ENCODE results near the gene CALY.

Gene CALY

DNA sequence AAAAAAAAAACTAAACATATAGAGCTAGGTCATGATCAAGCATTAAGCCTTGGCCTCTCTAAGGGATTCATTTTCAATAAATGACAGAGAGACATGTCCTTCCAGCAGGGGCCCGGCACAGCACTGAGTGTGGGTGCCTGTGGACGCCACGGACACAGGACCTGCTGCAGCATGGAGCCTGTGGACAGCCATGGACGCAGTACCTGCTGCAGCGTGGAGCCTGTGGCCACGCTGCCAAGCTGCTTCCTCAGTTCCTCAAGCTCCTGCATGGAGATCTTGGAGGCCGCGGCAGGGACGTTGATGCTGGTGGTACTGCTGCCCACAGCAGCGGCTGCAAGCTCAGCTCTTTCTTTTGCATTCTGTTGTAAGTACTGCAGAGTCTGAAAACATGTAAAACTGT, 37.5 kb downstream of the CALY start:
- no peak overlapping the region for H3K4me3 ChIP-seq (ENCODE audit: low read depth, low read length)
- TF ChIP-seq, protein P1, sequence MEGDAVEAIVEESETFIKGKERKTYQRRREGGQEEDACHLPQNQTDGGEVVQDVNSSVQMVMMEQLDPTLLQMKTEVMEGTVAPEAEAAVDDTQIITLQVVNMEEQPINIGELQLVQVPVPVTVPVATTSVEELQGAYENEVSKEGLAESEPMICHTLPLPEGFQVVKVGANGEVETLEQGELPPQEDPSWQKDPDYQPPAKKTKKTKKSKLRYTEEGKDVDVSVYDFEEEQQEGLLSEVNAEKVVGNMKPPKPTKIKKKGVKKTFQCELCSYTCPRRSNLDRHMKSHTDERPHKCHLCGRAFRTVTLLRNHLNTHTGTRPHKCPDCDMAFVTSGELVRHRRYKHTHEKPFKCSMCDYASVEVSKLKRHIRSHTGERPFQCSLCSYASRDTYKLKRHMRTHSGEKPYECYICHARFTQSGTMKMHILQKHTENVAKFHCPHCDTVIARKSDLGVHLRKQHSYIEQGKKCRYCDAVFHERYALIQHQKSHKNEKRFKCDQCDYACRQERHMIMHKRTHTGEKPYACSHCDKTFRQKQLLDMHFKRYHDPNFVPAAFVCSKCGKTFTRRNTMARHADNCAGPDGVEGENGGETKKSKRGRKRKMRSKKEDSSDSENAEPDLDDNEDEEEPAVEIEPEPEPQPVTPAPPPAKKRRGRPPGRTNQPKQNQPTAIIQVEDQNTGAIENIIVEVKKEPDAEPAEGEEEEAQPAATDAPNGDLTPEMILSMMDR (IDR thresholded peaks at IDR 0.05; ENCODE audit: borderline replicate concordance, insufficient read depth, low read depth, low read length) = no peak

DNA sequence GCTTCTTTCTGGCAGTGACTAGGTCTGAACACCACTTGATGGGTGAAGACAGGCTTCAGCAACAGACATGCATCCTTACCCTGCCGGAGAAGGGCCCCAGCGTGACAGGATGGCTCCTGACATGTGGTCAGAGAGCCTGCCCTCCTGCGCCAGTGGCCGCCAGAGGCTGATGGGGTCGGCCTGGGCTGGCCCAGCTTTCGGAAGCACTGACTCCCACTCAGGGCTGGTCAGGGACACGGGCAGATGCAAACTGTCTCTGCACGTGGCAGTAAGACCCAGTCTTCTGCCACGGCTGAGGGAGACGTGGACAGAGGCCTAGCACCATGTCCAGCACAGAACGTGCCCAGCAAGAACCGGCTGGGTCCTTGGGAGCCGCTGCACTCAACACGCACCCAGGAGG, 38.2 kb downstream of the CALY start:
- no peak overlapping the region for H3K4me3 ChIP-seq (ENCODE audit: low read depth, low read length)
- TF ChIP-seq, protein P1 (IDR thresholded peaks at IDR 0.05; ENCODE audit: borderline replicate concordance, insufficient read depth, low read depth, low read length) = no peak

- TF ChIP-seq, protein P1 (IDR thresholded peaks at IDR 0.05; ENCODE audit: borderline replicate concordance, insufficient read depth, low read depth, low read length) = no peak
Observed at GRCh38 chr10:133297504-133297903, 39.2 kb downstream of the CALY start.

GRCh38 chr10:133295426-133296320, 41.0 kb downstream of the CALY start:
- no peak overlapping the region for H3K4me3 ChIP-seq (ENCODE audit: low read depth, low read length)
- TF ChIP-seq, protein P1 (IDR thresholded peaks at IDR 0.05; ENCODE audit: borderline replicate concordance, insufficient read depth, low read depth, low read length) = no peak

More at GRCh38 chr10:133297504-133297903, 39.2 kb downstream of the CALY start:
- H3K4me3 ChIP-seq (ENCODE audit: low read depth, low read length) = no peak overlapping the region

DNA sequence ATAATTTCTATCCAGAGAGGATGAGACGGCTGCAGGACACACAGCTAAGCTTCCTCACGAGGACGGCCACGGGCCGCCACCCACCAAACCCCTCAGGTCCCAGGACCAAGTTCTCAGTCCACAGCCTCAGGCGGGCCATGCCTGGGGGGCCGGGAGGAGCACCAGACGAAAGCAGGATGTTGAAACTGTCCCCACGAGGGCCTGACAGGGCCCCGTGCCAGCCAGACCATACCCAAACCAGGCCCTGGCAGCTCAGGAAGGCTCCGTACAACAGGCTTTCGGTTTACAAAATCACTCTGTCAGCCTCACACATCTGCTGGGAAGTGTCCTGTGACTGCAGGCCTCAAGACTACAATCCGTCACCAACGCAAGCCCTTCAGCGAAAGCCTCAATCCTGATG, 42.5 kb downstream of the CALY start:
- TF ChIP-seq, protein P1 (IDR thresholded peaks at IDR 0.05; ENCODE audit: borderline replicate concordance, insufficient read depth, low read depth, low read length) = no peak
- H3K4me3 ChIP-seq (ENCODE audit: low read depth, low read length) = no peak overlapping the region

DNA sequence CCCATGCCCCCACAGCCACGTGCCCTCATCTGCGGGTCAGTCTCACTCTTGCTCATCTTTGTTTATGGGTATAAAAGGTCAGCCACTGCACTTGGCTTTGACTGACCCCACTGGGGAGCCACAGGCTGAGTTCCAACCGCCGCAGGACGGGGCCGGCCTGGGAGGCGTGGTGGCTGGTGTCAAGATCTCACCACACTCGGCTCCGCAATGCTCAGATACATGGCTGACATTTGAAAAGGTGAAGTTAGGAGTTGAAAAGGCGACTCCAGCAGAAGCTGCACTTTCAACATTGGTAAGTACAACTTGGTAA, 42.9 kb downstream of the CALY start:
- TF ChIP-seq, protein P1 (IDR thresholded peaks at IDR 0.05; ENCODE audit: borderline replicate concordance, insufficient read depth, low read depth, low read length) = no peak
- H3K4me3 ChIP-seq (ENCODE audit: low read depth, low read length) = no peak overlapping the region

Measured in GM12875 (cell line).